Stimulated activated CD4-positive, alpha-beta T cell treated with anti-CD3 and anti-CD28 coated beads, Interleukin-15, amount 100 ng/mL, for 1 hour (primary cell): Measurements from ENCODE around the gene SACS.
"Not testable (repeated sequence)": the region's sequence is repeated elsewhere in the genome, so short reads cannot be mapped to it uniquely, and the experiment has no call there.

Experiments used
- DNase-seq, 2 donors: peaks; one replicate each; pipeline ENCODE4 v3.0.0-alpha.2; 2020; ENCODE audit warnings: low read depth in 1 of 2, low spot score in 1 of 2

SACS gene

DNA sequence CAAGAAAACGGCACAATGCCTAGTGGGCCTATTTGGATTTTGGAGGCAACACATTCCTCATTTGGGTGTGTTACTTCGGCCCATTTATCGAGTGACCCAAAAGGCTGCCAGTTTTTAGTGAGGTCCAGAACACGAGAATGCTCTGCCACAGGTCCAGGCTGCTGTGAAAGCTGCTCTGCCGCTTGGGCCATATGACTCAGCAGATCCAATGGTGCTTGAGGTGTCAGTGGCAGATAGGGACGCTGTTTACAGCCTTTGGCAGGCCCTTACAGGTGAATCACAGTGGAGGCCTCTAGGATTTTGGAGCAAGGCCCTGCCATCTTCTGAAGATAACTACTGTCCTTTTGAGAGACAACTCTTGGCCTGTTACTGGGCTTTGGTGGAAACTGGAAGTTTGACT, 118.7 kb downstream of the SACS start:
- not testable (repeated sequence) for DNase-seq

GRCh38 chr13:23292586-23292985, 140.9 kb downstream of the SACS start:
- no peak for DNase-seq

DNA sequence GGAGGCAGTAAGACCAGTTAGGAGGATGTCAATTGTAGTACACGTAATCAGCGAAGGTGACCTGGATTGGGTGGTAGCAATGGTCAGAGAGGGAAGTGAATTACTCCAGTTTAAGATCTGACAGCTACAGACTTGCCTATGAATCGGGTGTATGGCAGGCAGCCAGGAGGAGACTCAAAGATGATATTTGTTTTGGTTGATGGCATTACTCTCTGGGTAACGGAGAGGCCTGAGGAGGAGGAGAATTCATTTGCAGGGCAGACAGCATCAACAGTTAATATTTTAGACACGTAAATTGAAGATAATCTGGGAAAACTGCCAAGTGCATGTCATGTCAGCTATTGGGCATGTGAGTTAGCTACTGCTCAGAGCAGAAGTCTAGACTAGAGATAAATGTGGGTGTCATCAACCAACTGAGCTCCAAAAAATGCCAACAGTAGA, 143.6 kb downstream of the SACS start:
- DNase-seq = no peak

DNA sequence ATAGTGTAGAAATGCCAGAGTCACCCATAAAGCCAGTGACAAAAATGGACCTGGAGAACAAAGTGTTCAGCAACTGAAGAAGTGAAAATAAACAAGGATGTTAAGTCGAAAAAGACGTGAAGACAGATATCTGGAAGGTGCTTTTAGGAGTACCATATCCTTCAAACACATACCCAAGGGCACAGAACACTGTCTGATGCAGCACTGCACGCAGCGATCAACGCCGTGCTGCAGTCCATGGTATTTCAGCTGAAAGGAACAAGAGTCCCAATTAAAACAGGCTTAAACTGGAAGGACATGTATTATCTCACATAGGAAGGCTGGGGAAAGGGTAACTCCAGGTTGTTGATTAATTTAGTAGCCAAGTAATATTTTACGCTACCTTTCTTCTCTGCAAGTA, 144.5 kb downstream of the SACS start:
- no peak for DNase-seq

- DNase-seq = no peak
Measured at GRCh38 chr13:23288564-23288963, 144.9 kb downstream of the SACS start.

GRCh38 chr13:23279321-23279720, 154.2 kb downstream of the SACS start:
- DNase-seq = no peak
